ENCODE data around the gene ZNF831.

Gene ZNF831

GRCh38 chr20:59217173-59217572 lies 53.6 kb downstream of the ZNF831 start:
- DNase-seq = no peak

GRCh38 chr20:59217794-59218280 lies 54.2 kb downstream of the ZNF831 start:
- no peak for DNase-seq

DNA sequence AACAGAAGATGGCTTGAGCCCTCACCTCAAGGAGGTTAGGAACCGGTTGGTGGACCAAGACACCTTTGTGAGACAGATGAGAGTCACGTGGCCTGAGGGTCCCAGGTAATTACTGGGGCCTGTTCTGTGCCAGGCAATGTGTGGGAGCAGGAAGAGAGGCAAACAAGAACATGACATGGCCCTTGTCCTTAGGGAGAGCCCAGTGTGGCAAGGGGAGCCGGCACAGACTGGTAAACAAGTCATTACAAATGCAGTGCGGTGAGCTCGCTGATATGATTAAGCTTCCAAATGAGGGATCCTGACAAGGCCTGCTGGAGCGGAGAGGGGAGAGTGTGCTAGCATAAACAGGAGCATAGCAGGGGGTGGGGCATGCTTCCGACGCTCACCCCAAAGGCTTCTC lies 55.6 kb downstream of the ZNF831 start:
- DNase-seq = no peak

DNA sequence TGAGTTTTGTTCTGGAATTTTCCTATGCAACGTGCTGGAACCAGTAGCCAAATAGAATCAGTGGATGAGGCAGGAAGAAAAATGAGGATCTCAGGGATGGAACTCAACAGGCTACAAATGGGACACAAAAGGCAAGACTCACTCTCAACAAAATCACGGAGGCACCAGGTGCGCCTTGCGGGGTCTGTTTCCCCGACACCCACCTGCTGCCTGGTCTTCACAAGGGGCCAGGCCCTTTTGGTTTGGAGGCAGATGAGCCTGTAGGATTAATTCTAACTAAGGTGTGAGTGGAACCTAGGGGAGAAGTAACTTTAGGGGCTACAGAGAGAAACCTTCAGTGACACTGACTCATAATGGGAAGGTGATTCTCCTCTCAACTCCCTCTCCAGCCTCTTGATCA lies 56.5 kb downstream of the ZNF831 start:
- DNase-seq = no peak

DNA sequence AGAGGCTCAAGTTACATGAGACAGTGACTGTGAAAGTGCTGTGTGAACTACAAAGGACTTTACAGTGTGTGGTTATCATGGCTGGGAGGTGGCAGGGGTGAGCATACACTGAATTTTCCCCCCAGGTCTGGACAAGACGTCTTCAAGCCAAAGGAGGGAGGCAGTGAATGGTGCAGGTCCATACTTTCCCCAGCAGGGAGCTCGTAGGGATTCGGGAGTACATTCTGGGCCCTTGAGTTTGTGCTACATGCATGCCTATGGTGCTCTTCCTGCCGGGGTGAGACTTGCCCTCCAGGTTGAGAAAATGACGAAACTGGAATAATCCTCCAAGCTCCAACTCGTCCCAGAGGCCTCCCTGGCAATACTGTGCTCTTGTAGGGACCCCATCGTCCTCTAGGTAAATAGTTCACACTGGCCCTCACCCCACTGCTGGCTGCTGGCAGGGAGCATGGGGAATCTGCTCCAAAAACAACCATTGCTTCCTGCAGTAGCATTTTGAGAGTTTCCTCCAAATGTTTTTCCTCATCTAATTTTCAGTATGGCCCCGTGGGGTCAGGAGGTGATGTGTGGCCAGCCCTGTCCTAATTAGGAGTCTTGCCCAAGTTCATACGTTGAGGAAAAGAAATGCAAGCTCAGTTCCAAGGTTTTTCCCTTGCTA lies 57.6 kb downstream of the ZNF831 start:
- DNase-seq = no peak

DNA sequence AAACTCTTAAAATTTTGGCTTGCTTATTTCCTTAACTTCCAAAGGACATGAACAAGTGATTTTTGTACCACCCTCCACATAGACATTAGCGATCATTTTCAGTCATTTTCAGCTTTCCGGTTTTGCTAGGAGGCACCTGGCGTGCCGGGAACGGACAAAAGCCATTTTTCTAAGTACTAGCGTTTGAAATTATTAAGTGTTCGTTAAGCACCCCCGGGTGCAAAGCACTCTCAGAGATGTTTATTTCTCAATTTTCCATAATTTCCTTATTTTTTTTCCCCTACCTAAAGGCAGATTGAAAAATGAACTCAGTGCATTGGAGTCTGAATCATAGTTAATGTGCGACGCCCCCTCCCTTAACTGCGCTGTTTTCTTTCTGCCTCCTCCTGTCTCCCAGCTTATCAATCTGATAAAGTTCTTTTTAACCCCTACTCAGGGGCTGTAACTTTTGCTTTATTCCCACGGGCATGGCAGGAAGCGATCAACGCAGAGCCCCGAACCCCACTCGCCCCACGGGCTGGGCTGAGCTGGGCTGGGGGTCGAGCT lies 58.2 kb downstream of the ZNF831 start:
- DNase-seq = no peak

DNA sequence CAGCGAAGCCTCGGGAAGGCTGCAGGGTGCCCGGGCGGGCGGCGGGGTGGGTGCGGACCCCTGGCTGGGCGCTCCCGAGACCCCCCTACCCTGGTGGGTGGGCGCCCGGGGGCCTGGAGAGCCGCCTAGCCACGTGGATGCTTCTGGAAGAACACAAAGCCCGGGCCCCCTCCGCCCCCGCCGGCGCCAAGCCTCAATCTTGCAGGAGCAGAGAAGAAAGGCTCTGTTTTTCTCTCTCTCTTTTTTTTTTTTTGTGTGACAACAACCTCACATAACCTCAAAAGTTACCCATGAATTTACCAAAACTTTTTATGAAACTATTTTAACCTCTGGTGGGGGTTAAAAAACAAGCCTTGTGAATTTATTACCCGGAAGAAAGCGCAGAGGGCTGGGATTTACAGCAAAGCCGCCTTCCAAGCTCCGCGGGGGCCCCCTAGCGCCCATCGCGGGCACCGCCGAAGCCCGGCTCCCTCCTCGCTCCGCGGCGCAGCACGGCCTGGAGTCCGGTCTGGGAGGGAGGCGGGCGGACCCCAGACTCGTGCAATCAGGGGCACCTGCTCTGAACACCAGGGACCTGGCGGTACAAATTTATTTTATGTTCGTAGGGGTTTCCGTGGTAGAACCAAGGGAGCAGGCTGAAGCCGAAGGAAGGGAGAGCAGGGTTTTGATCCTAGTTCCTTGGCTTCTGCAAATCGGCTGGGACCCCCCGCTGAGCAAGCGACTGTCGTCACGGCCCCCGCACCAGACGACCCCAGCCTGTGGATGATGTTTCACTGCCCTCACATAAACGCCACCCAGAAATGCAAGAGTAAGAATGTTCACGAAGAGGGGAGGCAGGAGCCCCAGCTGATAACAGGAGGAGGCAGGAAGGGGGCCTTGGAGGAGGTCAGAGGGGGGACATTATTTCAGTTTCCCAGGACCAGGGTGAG lies 58.9 kb downstream of the ZNF831 start:
- DNase-seq = peak; percentile 85

- DNase-seq = no peak
Measured at GRCh38 chr20:59223182-59223601, 59.6 kb downstream of the ZNF831 start.

- DNase-seq = no peak
Measured at GRCh38 chr20:59223750-59224149, 60.1 kb downstream of the ZNF831 start.

DNA sequence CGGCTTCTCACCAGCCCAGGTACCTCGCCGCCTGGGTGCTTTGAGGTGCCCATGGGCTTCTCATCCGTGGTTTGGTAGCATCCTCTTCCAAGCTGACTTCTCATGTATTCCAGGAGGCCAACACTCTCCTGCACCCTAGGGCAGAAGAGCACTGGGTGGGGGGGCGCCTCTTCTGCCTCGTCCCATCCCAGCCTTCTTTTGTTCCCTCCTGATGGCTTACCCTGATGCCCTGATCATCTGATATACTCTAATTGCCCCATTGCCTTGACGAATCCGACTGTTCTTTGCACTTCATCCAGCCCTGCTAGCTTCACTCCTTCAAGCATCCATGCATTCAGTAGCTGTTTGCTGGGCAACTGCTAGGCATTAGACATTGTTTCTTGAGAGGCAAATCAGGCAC lies 60.6 kb downstream of the ZNF831 start:
- DNase-seq = no peak

DNA sequence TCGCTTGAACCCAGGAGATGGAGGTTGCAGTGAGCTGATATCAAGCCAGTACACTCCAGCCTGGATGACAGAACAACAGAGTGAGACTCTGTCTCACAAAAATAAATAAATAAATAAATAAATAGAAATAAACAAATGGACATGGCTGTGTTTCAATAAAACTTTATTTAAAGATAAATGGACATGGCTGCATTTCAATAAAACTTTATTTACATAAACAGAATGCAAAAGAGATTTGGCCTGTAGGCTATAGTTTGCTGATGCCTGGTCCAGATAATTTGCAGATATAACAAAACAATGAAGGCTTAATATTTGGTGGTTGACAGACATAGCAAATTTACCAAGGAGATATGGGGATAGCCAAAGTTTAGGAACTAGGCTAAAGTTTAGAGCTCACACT lies 66.8 kb downstream of the ZNF831 start:
- no peak for DNase-seq

- DNase-seq = no peak
Measured at GRCh38 chr20:59231124-59231804, 67.6 kb downstream of the ZNF831 start.

DNA sequence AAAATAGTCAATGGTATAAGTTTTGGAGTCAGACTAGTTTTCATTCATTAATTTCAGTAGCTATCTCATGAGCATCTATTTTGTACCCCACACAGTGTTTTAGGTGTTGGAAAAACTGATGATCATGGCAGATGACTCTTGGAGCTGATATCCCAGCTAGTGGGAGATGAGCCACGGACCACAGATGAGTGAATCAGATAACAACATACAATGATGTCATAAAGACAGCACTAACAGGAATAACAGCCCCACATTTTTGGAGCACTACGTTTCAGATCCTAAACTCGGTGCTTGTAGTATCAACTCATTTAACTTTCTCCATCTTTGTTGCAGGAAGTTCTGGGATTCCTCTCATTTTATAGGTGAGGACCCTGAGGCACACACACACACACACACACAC lies 69.0 kb downstream of the ZNF831 start:
- DNase-seq = no peak

DNA sequence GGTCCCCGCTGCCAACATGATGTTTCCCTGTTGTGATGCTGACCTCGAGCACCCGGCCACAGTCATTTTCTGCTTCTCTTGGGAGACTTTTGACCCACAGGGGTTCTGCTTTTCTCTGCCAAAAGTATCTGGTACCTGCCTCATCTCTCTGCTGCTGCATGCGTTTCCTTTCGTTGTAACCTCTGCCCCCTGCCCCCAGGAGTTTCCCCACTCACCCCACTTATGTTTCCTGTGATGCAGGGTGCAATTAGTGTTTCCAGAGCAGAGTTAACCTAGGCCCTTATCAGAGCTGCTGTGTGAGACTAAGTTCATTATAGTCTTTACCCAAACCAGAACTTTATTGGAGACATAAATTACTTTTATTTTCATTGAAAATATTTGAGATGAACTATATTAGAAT lies 71.6 kb downstream of the ZNF831 start:
- no peak for DNase-seq

- DNase-seq = no peak
Measured at GRCh38 chr20:59240006-59240405, 76.4 kb downstream of the ZNF831 start.

DNA sequence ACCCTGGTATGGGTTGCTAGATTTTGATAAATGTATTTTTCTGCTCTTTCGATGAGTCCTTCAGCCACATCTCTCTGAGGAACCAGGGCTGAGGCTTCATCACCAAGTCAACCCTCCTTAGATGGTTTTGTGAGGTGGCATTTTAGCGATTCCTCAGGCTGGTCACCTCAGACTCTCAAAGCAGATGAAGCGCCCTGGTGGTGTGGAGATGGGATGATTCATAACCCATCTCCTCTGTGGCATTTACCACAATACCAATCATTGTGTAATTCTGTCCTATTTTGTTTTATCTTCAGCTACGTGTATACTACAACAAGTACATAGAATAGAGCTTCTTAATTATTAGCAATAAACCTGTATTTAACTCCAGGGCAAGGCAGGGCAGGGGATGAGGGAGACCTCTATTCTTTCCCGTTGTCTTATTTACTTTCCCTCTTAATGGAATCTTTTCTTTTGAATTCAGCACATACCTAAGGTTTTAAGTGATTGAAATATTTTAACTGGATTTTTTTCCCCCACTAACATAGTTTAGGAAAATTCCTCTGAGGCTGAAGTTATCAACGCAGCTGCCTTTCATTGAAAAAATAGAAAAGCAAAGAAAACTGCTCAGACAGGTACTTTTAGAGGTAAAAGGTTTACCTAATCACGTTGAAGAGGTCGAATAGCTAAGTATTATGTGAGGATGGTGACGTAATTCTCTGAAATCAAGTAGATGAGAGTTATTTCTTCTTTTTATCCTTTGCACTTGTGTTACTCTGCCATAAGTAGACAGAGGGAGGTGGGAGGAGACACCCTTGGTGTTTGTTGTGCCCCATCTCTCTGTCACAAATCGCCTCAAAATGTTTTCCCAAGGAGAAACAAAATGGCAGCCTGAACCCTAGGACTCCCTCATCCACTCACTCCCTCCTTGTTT lies 79.3 kb downstream of the ZNF831 start:
- DNase-seq = peak; percentile 16

DNA sequence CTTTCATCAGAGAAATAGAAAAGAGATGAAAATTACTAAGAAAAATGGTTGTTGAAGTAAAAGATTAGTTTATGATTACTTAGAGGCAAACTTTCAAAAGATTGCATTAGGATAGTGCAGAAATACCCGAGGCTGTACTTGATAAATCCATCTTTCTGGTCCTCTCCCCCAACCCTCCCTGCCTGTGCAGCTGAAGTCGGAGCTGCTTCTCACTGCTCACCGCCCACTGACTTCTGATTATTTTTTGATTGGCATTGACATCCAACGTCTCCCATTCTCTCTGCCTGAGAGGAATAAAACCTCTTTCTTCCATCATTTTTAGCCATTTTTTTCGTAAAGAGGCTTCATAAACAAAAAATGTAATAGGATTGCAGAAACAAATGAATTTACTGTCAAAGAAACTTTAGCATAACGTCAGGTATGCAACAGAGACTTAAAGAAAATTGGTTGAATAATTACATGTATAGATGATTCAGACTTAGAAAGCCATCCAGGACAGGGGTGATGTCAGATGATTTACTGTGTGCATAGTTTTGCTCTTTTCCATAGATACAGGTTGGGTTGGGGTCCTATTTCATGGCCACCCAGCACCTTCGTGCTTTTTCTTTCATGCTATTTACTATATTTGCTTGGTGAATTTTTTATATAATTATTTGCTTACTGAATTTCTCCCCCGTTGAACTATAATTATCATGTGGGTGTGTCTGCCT lies 83.2 kb downstream of the ZNF831 start:
- DNase-seq = no peak

DNA sequence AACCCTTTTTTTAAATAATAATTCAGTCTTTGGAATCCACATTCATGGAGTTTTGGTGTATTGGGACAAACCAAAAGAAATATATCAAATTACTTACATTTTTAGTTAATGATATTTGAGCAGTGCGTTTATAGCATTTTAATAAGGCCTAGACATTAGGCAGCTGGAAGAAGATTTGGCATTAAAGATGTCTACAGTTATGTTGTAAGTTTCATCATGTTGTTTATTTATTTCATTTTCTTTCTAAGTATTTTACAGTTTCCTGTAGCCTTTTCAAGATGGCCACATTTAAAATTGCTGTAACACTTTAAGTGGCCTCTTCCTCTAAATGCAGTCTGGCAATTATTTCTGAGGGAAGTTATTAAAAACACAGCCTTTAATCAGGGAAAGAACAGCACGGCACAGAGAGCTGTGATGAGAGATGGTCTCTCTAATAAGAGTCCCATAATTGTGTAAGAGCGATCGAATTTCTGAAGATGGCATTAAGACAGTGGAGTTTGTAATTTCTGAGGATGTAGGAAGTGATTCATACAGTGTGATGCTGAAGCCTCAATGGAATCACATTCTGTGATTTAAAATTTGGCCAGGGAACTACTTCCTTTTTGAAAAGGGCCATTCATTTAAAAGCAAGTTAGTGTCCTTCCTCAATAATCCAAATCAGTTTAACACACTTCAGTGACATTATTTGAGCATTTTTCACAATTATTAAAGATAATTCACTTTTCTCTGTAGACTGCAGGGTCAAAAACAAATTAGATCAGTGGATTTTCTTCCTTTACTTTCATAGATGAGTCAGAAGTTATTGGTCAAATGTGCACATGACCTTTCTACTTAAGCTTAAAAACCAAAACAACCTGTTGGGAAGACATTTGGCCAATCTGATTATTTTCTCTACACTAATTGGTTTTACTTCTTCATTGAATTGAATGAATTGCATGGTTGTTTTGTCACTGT lies 84.4 kb downstream of the ZNF831 start:
- DNase-seq = no peak

DNA sequence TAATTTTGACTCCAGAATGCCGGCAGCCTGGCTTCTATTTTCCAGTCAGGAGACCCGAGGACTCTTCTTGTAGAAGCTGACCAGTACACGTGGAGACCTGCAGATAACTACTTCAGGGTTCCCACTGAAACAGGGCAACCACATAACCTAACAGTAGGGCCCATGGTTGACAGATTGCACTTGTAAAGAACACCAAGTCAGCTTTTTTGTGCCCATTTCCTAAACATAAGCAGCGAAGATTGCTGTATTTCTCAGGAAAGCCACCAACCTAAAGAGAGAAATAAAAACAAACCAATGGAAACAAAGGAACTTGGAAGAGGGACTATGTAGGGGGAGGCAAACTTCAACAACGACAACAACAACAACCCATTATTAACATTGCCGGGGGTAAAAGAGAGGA lies 86.7 kb downstream of the ZNF831 start:
- DNase-seq = no peak

DNA sequence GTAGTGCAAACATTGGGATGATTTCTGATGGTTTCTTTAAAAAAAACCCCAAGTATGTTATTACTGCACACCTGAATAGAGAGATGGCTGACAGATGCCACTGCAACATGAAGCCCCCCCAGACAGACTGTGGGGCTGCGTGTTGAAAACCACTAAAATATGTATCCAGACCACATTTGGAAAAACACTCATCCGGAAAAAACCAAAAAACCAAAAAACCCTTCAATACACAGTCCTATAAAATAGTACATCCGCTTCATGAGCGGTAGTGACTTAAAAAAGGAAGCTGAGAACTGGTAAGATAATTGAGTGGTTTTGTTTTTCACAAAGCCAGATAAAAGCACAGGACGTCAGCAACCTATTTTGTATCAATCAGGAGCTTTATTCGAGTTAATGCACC lies 89.7 kb downstream of the ZNF831 start:
- DNase-seq = no peak
